H1 (cell line): Measurements from ENCODE around the gene ARL5C. TPM values are rescaled to one million over a fixed set of nuclear protein-coding genes. Genes with fewer than 3 reads are reported as not detected.

Experiments
- CTCF ChIA-PET: fragments of 300-600 bp; sonication (Branson Sonifier 250); formaldehyde crosslinking; loops from one replicate; lab custom pipeline; 2021; ENCODE audit not compliant: partially characterized antibody; lab: Charles Lee
- POLR2A ChIA-PET: fragments of 300-600 bp; sonication (Branson Sonifier 250); formaldehyde crosslinking; loops from one replicate; lab custom pipeline; 2021; ENCODE audit warnings: inconsistent platforms; ENCODE audit not compliant: partially characterized antibody; lab: Charles Lee
- DNase-seq, 2 experiments: peaks; one replicate each; pipeline versions ENCODE4 v3.0.0 to v3.0.0-alpha.2; 2010 to 2022; ENCODE audit warnings: low spot score in 2 of 2, low read depth in 1 of 2, mixed read lengths in 1 of 2
- FAIRE-seq: peaks from 2 replicates; lab custom pipeline; 2011; peaks lifted over from hg19 to GRCh38; lab: Jason Lieb, UNC
- H2AFZ ChIP-seq: 2 replicates; pipeline ENCODE4 v1.8.1; 2012; ENCODE audit warnings: low read length, inconsistent platforms
- H2AK5ac ChIP-seq: 2 replicates; pipeline ENCODE4 v1.6.1; 2013; ENCODE audit warnings: low read depth, low read length
- H2BK120ac ChIP-seq: replicated peaks from 2 replicates; pipeline ENCODE3; 2013; ENCODE audit warnings: low read depth, low read length, inconsistent platforms
- H2BK12ac ChIP-seq: 2 replicates; pipeline ENCODE4 v1.6.1; 2013; ENCODE audit warnings: low read depth, low read length
- H2BK15ac ChIP-seq: 2 replicates; pipeline ENCODE4 v1.6.1; 2013; ENCODE audit warnings: low read length
- H2BK20ac ChIP-seq: 2 replicates; pipeline ENCODE4 v1.6.1; 2013; ENCODE audit warnings: low read length
- H2BK5ac ChIP-seq: 2 replicates; pipeline ENCODE4 v1.6.1; 2013; ENCODE audit warnings: low read depth, low read length
- H3K14ac ChIP-seq: 2 replicates; pipeline ENCODE4 v1.6.1; 2013; ENCODE audit warnings: inconsistent platforms; ENCODE audit not compliant: insufficient read length
- H3K18ac ChIP-seq: 2 replicates; pipeline ENCODE4 v1.6.1; 2013; ENCODE audit warnings: low read length; ENCODE audit errors: extremely low read depth
- H3K23ac ChIP-seq: 2 replicates; pipeline ENCODE4 v1.6.1; 2013; ENCODE audit warnings: inconsistent platforms; ENCODE audit not compliant: insufficient read length
- H3K23me2 ChIP-seq: 2 replicates; pipeline ENCODE4 v1.6.1; 2013; ENCODE audit warnings: low read depth, low read length
- H3K27ac ChIP-seq: 2 replicates; pipeline ENCODE4 v1.6.1; 2011; ENCODE audit warnings: low read depth, low read length, inconsistent platforms
- H3K27me3 ChIP-seq, 4 experiments: replicated peaks in 1 of 4; 1 replicate in 1 of 4; 2 replicates in 3 of 4; pipeline versions ENCODE4 v1.6.1 to v1.8.1; 2011 to 2013; ENCODE audit warnings: low read length in 3 of 4, mild to moderate bottlenecking in 3 of 4, inconsistent platforms in 2 of 4, mixed read lengths in 2 of 4, moderate library complexity in 1 of 4; ENCODE audit not compliant: control insufficient read depth in 3 of 4, insufficient read depth in 3 of 4; ENCODE audit errors: extremely low read depth in 1 of 4
- H3K36me3 ChIP-seq, 4 experiments: 2 replicates each; pipeline versions ENCODE4 v1.6.1 to v1.8.1; 2011 to 2013; ENCODE audit warnings: mild to moderate bottlenecking in 4 of 4, low read length in 3 of 4, moderate library complexity in 2 of 4, control low read depth in 1 of 4, inconsistent platforms in 1 of 4; ENCODE audit not compliant: insufficient read depth in 4 of 4, control insufficient read depth in 2 of 4
- H3K4ac ChIP-seq: replicated peaks from 2 replicates; pipeline ENCODE3; 2013; ENCODE audit warnings: low read length, low read depth, mixed read lengths, inconsistent platforms; ENCODE audit not compliant: insufficient read length
- H3K4me1 ChIP-seq, 4 experiments: replicated peaks in 1 of 4; 1 replicate in 1 of 4; 2 replicates in 3 of 4; pipeline versions ENCODE4 v1.6.1 to v1.8.1; 2011 to 2013; ENCODE audit warnings: low read length in 3 of 4, inconsistent platforms in 2 of 4, mixed read lengths in 1 of 4; ENCODE audit not compliant: insufficient read depth in 4 of 4, control insufficient read depth in 3 of 4
- H3K4me2 ChIP-seq, 2 experiments: 2 replicates each; pipeline versions ENCODE4 v1.6.1 to v1.8.1; 2011 to 2013; ENCODE audit warnings: low read depth in 2 of 2, low read length in 2 of 2, control low read depth in 1 of 2, inconsistent platforms in 1 of 2, mild to moderate bottlenecking in 1 of 2; ENCODE audit not compliant: insufficient read depth in 1 of 2
- H3K4me3 ChIP-seq, 4 experiments: fragments of 200-600, 300-600 bp in 1 of 4; sonication (generic), shearing (Covaris generic), sonication (Bioruptor Twin) in 1 of 4; 2 replicates each; pipeline versions ENCODE4 v1.5.1 to v1.8.1; 2011 to 2016; ENCODE audit warnings: low read length in 4 of 4, low read depth in 3 of 4, control low read depth in 2 of 4, inconsistent platforms in 2 of 4, mild to moderate bottlenecking in 2 of 4, mixed read lengths in 1 of 4, moderate library complexity in 1 of 4; ENCODE audit not compliant: insufficient read depth in 2 of 4; ENCODE audit errors: extremely low read depth in 1 of 4
- H3K56ac ChIP-seq: replicated peaks from 2 replicates; pipeline ENCODE3; 2013; ENCODE audit warnings: low read depth, mild to moderate bottlenecking, mixed read lengths, low read length, inconsistent platforms; ENCODE audit not compliant: insufficient read length
- H3K79me1 ChIP-seq: 2 replicates; pipeline ENCODE4 v1.6.1; 2013; ENCODE audit warnings: low read depth, low read length, control low read depth
- H3K79me2 ChIP-seq, 2 experiments: 2 replicates each; pipeline versions ENCODE4 v1.6.1 to v1.8.1; 2012 to 2013; ENCODE audit warnings: low read length in 2 of 2, mild to moderate bottlenecking in 2 of 2, inconsistent platforms in 1 of 2; ENCODE audit not compliant: insufficient read depth in 2 of 2, control insufficient read depth in 1 of 2
- H3K9ac ChIP-seq, 4 experiments: replicated peaks in 1 of 4; 1 replicate in 1 of 4; 2 replicates in 3 of 4; pipeline versions ENCODE4 v1.6.1 to v1.8.1; 2011 to 2013; ENCODE audit warnings: low read depth in 3 of 4, low read length in 3 of 4, control low read depth in 2 of 4, mild to moderate bottlenecking in 2 of 4, moderate library complexity in 2 of 4, inconsistent platforms in 1 of 4; ENCODE audit errors: extremely low read depth in 1 of 4
- H3K9me3 ChIP-seq, 2 experiments: 2 replicates each; pipeline versions ENCODE4 v1.6.1 to v1.8.1; 2012 to 2013; ENCODE audit warnings: mild to moderate bottlenecking in 2 of 2, moderate library complexity in 2 of 2, control low read depth in 1 of 2, inconsistent platforms in 1 of 2, low read depth in 1 of 2, low read length in 1 of 2, mixed read lengths in 1 of 2; ENCODE audit not compliant: insufficient read depth in 2 of 2
- H4K20me1 ChIP-seq, 2 experiments: replicated peaks in 1 of 2; 2 replicates each; pipeline versions ENCODE3 to v1.8.1; 2011 to 2013; ENCODE audit warnings: inconsistent platforms in 2 of 2, low read length in 2 of 2, mild to moderate bottlenecking in 1 of 2; ENCODE audit not compliant: insufficient read depth in 2 of 2, control insufficient read depth in 1 of 2
- H4K5ac ChIP-seq: 2 replicates; pipeline ENCODE4 v1.6.1; 2013; ENCODE audit warnings: low read length, low read depth, mixed read lengths, inconsistent platforms; ENCODE audit not compliant: insufficient read length
- H4K8ac ChIP-seq: 2 replicates; pipeline ENCODE4 v1.8.0; 2013; ENCODE audit warnings: mild to moderate bottlenecking, moderate library complexity, low read length, inconsistent platforms; ENCODE audit not compliant: insufficient read depth; ENCODE audit errors: extremely low read depth
- H4K91ac ChIP-seq: replicated peaks from 2 replicates; pipeline ENCODE3; 2013; ENCODE audit warnings: low read length, mixed read lengths, inconsistent platforms; ENCODE audit not compliant: insufficient read length
- CHD2 ChIP-seq: IDR thresholded peaks from 2 replicates; pipeline ENCODE4 v1.6.1; 2012; ENCODE audit warnings: low read length, improper control_type of control experiment
- CREB1 ChIP-seq: IDR thresholded peaks from 2 replicates; pipeline ENCODE4 v1.6.1; 2012; ENCODE audit warnings: inconsistent platforms
- EGR1 ChIP-seq: IDR thresholded peaks from 2 replicates; pipeline ENCODE4 v1.6.1; 2011; ENCODE audit warnings: low read depth, low read length, borderline replicate concordance
- JUND ChIP-seq: IDR thresholded peaks from 2 replicates; pipeline ENCODE4 v1.6.1; 2011; ENCODE audit warnings: mild to moderate bottlenecking, improper control_type of control experiment, low read length
- RXRA ChIP-seq: IDR thresholded peaks from 2 replicates; pipeline ENCODE4 v1.6.1; 2011; ENCODE audit warnings: low read depth, mild to moderate bottlenecking, low read length, moderate library complexity; ENCODE audit not compliant: insufficient read depth
- SP2 ChIP-seq: IDR thresholded peaks from 2 replicates; pipeline ENCODE4 v1.6.1; 2012; ENCODE audit warnings: mild to moderate bottlenecking, low read length, inconsistent platforms
- SUZ12 ChIP-seq: fragments of 200-600 bp; sonication (generic); IDR thresholded peaks from 2 replicates; pipeline ENCODE4 v1.6.1; 2012; ENCODE audit warnings: mild to moderate bottlenecking, inconsistent platforms, low read length, moderate library complexity, mixed read lengths
- TBP ChIP-seq: IDR thresholded peaks from 2 replicates; pipeline ENCODE4 v1.6.1; 2011; ENCODE audit warnings: low read depth, low read length, improper control_type of control experiment
- WGBS, 2 experiments: shearing (Covaris generic) in 1 of 2; methylation state at CpG; one replicate each; pipeline versions ENCODE4 v1.1.6 to v1.1.7; 2013 to 2015; ENCODE audit warnings: low lambda C conversion rate in 2 of 2, mixed read lengths in 2 of 2, inconsistent platforms in 1 of 2, low coverage in 1 of 2, missing lambda C conversion rate in 1 of 2; ENCODE audit not compliant: insufficient replicate concordance in 2 of 2, insufficient coverage in 1 of 2, insufficient read length in 1 of 2; ENCODE audit errors: extremely low coverage in 1 of 2, missing lambda C conversion rate in 1 of 2; 5-methylcytosine and 5-hydroxymethylcytosine counted together
- polyA plus RNA-seq, 7 experiments: library from polyadenylated mRNA; depleted of rRNA in 3 of 7; stranded (reverse) in 5 of 7; unstranded in 2 of 7; fragments of >200 nt in 5 of 7; fragments of 200-250 nt in 2 of 7; gene quantifications; 1 replicate in 5 of 7; 2 replicates in 1 of 7; 4 replicates in 1 of 7; pipeline versions ENCODE4 v1.2.1 to v1.2.3, GENCODE V29; 2011 to 2013; ENCODE audit warnings: missing spikeins in 2 of 7, mixed read lengths in 2 of 7
- total RNA-seq: library from RNA; stranded (reverse); fragmentation: NEBNext Ultra II Directional; extraction: Animal tissue kit (Norgen Biotek cat#: 25700); gene quantifications from 2 replicates; pipeline ENCODE4 v1.2.1, GENCODE V29; 2021

Gene ARL5C
- total and polyA plus RNA-seq, 2 of the 8 experiments (the other 6 are each of a cell fraction or from before 2014, with no cell fraction given): not detected

GRCh38 chr17:39169518-39169917, 3.6 kb upstream of the ARL5C start:
- H3K4ac ChIP-seq: no peak overlapping the region
- H2AFZ ChIP-seq: no peak overlapping the region
- H3K4me3 ChIP-seq: no peak overlapping the region
- H4K5ac ChIP-seq: no peak overlapping the region
- H3K36me3 ChIP-seq: no peaks in the 10 kb centered on the region
- no peak overlapping the region for H4K8ac ChIP-seq
- no peak overlapping the region for H2BK120ac ChIP-seq
- no peak overlapping the region for H3K18ac ChIP-seq
- ChIA-PET CTCF (interaction anchor here (0.7 to 7.4 kb wide), 10 partner anchors 16 to 246 kb away, joined by 3 to 63 read pairs (median 6); partner anchors contain the start of gene PLXDC1), POLR2A (interaction anchor here (0.6 to 0.8 kb wide), 2 partner anchors 30 to 1657 kb away, joined by 3 read pairs; partner anchors contain the start of gene RPL19)
- no peak for FAIRE-seq
- no peak overlapping the region for H2BK15ac ChIP-seq
- peaks cover 12% of the 10 kb centered on the region; the same call in 1 of the 2 replicates for H3K23me2 ChIP-seq
- H4K91ac ChIP-seq: no peak overlapping the region
- TF ChIP-seq EGR1 (no peak), CREB1 (no peak), TBP (no peak), JUND (no peak), CHD2 (no peak), RXRA (no peak), SP2 (no peak), SUZ12 (no peak)
- H3K27ac ChIP-seq: no peak overlapping the region
- no peak overlapping the region for H3K14ac ChIP-seq
- no peak overlapping the region for H3K23ac ChIP-seq
- no peak overlapping the region for H2AK5ac ChIP-seq
- WGBS, 2 experiments: 90% methylated on average over 3 of the region's 3 CpGs; no CpG with 5 or more reads in 1 of the 2 experiments
- H3K4me2 ChIP-seq: no peak overlapping the region
- no peak overlapping the region for H2BK12ac ChIP-seq
- H4K20me1 ChIP-seq: no peaks in the 10 kb centered on the region
- no peak overlapping the region for H2BK20ac ChIP-seq
- H3K56ac ChIP-seq: no peak overlapping the region
- no peaks in the 10 kb centered on the region for H3K79me1 ChIP-seq
- no peak for DNase-seq
- H3K79me2 ChIP-seq: no peaks in the 10 kb centered on the region
- H3K27me3 ChIP-seq: peaks cover 14 to 31% (median 25%) of the 10 kb centered on the region in 4 experiments
- no peak overlapping the region for H3K9ac ChIP-seq
- H3K9me3 ChIP-seq: no peaks in the 10 kb centered on the region
- H2BK5ac ChIP-seq: no peak overlapping the region
- H3K4me1 ChIP-seq: peaks cover 0 to 14% (median 11%) of the 10 kb centered on the region in 4 experiments; a peak in 6 of 7 replicates
